ENCODE results near the gene KCNG2. TPM values are rescaled to one million over a fixed set of nuclear protein-coding genes. Genes with fewer than 3 reads are reported as not detected.

KCNG2 gene
- total RNA-seq, 1 experiment from 2014 or later = not detected

- no peak for DNase-seq (ENCODE audit: low read depth)
These were observed 87.4 kb downstream of the KCNG2 start for GRCh38 chr18:79884963-79885728.

- no peak for DNase-seq (ENCODE audit: low read depth)
These were observed 89.7 kb downstream of the KCNG2 start for GRCh38 chr18:79887181-79888000.

GRCh38 chr18:79888016-79888415, 90.3 kb downstream of the KCNG2 start:
- no peak for DNase-seq (ENCODE audit: low read depth)

- DNase-seq (ENCODE audit: low read depth) = no peak
These were observed 91.8 kb downstream of the KCNG2 start for GRCh38 chr18:79889569-79889968.

GRCh38 chr18:79890674-79891073, 92.9 kb downstream of the KCNG2 start:
- DNase-seq (ENCODE audit: low read depth) = no peak

GRCh38 chr18:79896738-79897137, 99.0 kb downstream of the KCNG2 start:
- no peak for DNase-seq (ENCODE audit: low read depth)

- no peak for DNase-seq (ENCODE audit: low read depth)
These were observed 100.3 kb downstream of the KCNG2 start for GRCh38 chr18:79897940-79898625.

GRCh38 chr18:79898952-79899608, 101.3 kb downstream of the KCNG2 start:
- DNase-seq (ENCODE audit: low read depth) = no peak

GRCh38 chr18:79899609-79900445, 102.1 kb downstream of the KCNG2 start:
- no peak for DNase-seq (ENCODE audit: low read depth)

- no peak for DNase-seq (ENCODE audit: low read depth)
These were observed 103.2 kb downstream of the KCNG2 start for GRCh38 chr18:79900610-79901570.

- DNase-seq (ENCODE audit: low read depth) = no peak
These were observed 103.9 kb downstream of the KCNG2 start for GRCh38 chr18:79901665-79902064.

GRCh38 chr18:79902075-79902474, 104.3 kb downstream of the KCNG2 start:
- no peak for DNase-seq (ENCODE audit: low read depth)

GRCh38 chr18:79902640-79903039, 104.9 kb downstream of the KCNG2 start:
- no peak for DNase-seq (ENCODE audit: low read depth)

- DNase-seq (ENCODE audit: low read depth) = no peak
These were observed 105.4 kb downstream of the KCNG2 start for GRCh38 chr18:79903071-79903635.

- no peak for DNase-seq (ENCODE audit: low read depth)
These were observed 106.1 kb downstream of the KCNG2 start for GRCh38 chr18:79903787-79904356.

- no peak for DNase-seq (ENCODE audit: low read depth)
These were observed 106.8 kb downstream of the KCNG2 start for GRCh38 chr18:79904357-79905147.

GRCh38 chr18:79905389-79905911, 107.7 kb downstream of the KCNG2 start:
- DNase-seq (ENCODE audit: low read depth) = no peak

- DNase-seq (ENCODE audit: low read depth) = no peak
These were observed 108.3 kb downstream of the KCNG2 start for GRCh38 chr18:79905993-79906392.
